HFF-Myc (cell line): ENCODE measurements around the gene TBXAS1.

Experiments used
- DNase-seq: peaks from one replicate; pipeline ENCODE4 v3.0.0-alpha.2; 2011; ENCODE audit warnings: low read depth; ENCODE audit errors: extremely low read depth
- H3K4me3 ChIP-seq: replicated peaks from 2 replicates; pipeline ENCODE4 v1.5.1; 2011; ENCODE audit warnings: low read depth, mild to moderate bottlenecking, control low read depth, low read length
- CTCF ChIP-seq: IDR thresholded peaks from 2 replicates; pipeline ENCODE4 v1.5.1; 2012; ENCODE audit warnings: mild to moderate bottlenecking, low read depth, low read length, control low read depth; ENCODE audit errors: missing control alignments

The TBXAS1 gene

GRCh38 chr7:139885511-139885910, 56.4 kb downstream of the TBXAS1 start:
- TF ChIP-seq CTCF: no peak
- H3K4me3 ChIP-seq: no peak overlapping the region
- DNase-seq: no peak

GRCh38 chr7:139886206-139886605, 57.1 kb downstream of the TBXAS1 start:
- no peak for TF ChIP-seq CTCF
- DNase-seq: no peak
- H3K4me3 ChIP-seq: no peak overlapping the region

GRCh38 chr7:139886899-139887298, 57.8 kb downstream of the TBXAS1 start:
- TF ChIP-seq CTCF: no peak
- no peak for DNase-seq

GRCh38 chr7:139887992-139888481, 59.0 kb downstream of the TBXAS1 start:
- no peak overlapping the region for H3K4me3 ChIP-seq
- no peak for DNase-seq
- TF ChIP-seq CTCF: no peak

More at GRCh38 chr7:139886899-139887298, 57.8 kb downstream of the TBXAS1 start:
- H3K4me3 ChIP-seq: no peak overlapping the region

GRCh38 chr7:139889186-139889871, 60.3 kb downstream of the TBXAS1 start:
- no peak for DNase-seq
- no peak for TF ChIP-seq CTCF
- no peak overlapping the region for H3K4me3 ChIP-seq

GRCh38 chr7:139893461-139893860, 64.4 kb downstream of the TBXAS1 start:
- no peak overlapping the region for H3K4me3 ChIP-seq
- no peak for DNase-seq
- no peak for TF ChIP-seq CTCF

GRCh38 chr7:139893999-139894398, 64.9 kb downstream of the TBXAS1 start:
- no peak for DNase-seq
- H3K4me3 ChIP-seq: no peak overlapping the region
- no peak for TF ChIP-seq CTCF
